ENCODE data around the gene GAA.

Gene GAA

GRCh38 chr17:80169107-80169506, 67.7 kb downstream of the GAA start:
- no peak for TF ChIP-seq CTCF (IDR thresholded peaks at IDR 0.05)
- no peak overlapping the region for H3K27ac ChIP-seq
- H3K4me3 ChIP-seq (ENCODE audit: low read depth in 1 of 2, low read length in 1 of 2), result no peak overlapping the region
- no peaks in the 10 kb centered on the region for H3K9me3 ChIP-seq
- no peaks in the 10 kb centered on the region for H3K4me1 ChIP-seq (ENCODE audit: control insufficient read depth in 1 of 2, insufficient read depth in 1 of 2, low read depth in 1 of 2, low read length in 1 of 2)
- H3K36me3 ChIP-seq, result no peaks in the 10 kb centered on the region
- peaks cover 26% of the 10 kb centered on the region for H3K27me3 ChIP-seq
